OCI-LY3 (cell line): ENCODE measurements around the gene NPBWR2.
A peak's percentile ranks its signal among the peaks of the same experiment; 100 is the strongest.

Experiments
- H2AFZ ChIP-seq: fragments of 200-600, 300-600 bp; shearing (Covaris generic); 2 replicates; pipeline ENCODE4 v1.6.0; 2014; ENCODE audit warnings: antibody characterized with exemption, low read depth, low read length
- H3K27ac ChIP-seq: fragments of 200-600, 300-600 bp; sonication (generic); 2 replicates; pipeline ENCODE4 v1.5.1; 2014; ENCODE audit warnings: mild to moderate bottlenecking, low read length, moderate library complexity, mixed read lengths
- H3K27me3 ChIP-seq: fragments of 200-600, 300-600 bp; sonication (generic); 2 replicates; pipeline ENCODE4 v1.6.1; 2014; ENCODE audit warnings: low read depth, low read length, mixed read lengths
- H3K36me3 ChIP-seq: fragments of 200-600, 300-600 bp; sonication (generic); replicated peaks from 2 replicates; pipeline ENCODE3; 2014; ENCODE audit warnings: low read depth, low read length, mixed read lengths
- H3K4me1 ChIP-seq: fragments of 300-600, 200-600 bp; sonication (generic); 2 replicates; pipeline ENCODE4 v1.6.1; 2014; ENCODE audit warnings: low read length, mixed read lengths
- H3K4me2 ChIP-seq: fragments of 200-600, 300-600 bp; sonication (generic); 2 replicates; pipeline ENCODE4 v1.6.1; 2014; ENCODE audit warnings: low read length, mixed read lengths
- H3K4me3 ChIP-seq: fragments of 300-600, 200-600 bp; sonication (generic); 2 replicates; pipeline ENCODE4 v1.5.1; 2014; ENCODE audit warnings: antibody characterized with exemption, mild to moderate bottlenecking, low read length, moderate library complexity
- H3K79me2 ChIP-seq: fragments of 300-600, 200-600 bp; shearing (Covaris generic); 2 replicates; pipeline ENCODE4 v1.6.1; 2014; ENCODE audit warnings: mild to moderate bottlenecking, low read length, mixed read lengths
- H3K9ac ChIP-seq: fragments of 300-600, 200-600 bp; shearing (Covaris generic); 2 replicates; pipeline ENCODE4 v1.6.0; 2014; ENCODE audit warnings: mild to moderate bottlenecking, low read length, moderate library complexity
- H3K9me3 ChIP-seq: fragments of 200-600, 300-600 bp; shearing (Covaris generic); 2 replicates; pipeline ENCODE4 v1.6.1; 2014; ENCODE audit warnings: low read length, mixed read lengths; ENCODE audit not compliant: insufficient read depth
- H4K20me1 ChIP-seq: fragments of 200-600, 300-600 bp; sonication (generic); 2 replicates; pipeline ENCODE4 v1.6.1; 2016; ENCODE audit warnings: low read length, mixed read lengths; ENCODE audit not compliant: insufficient read depth
- EZH2phosphoT487 ChIP-seq: fragments of 200-600 bp; shearing (Covaris generic); IDR thresholded peaks from 2 replicates; pipeline ENCODE4 v1.6.1; 2018; ENCODE audit warnings: antibody characterized with exemption, mixed run types, low read depth
- TF ChIP-seq, protein P1 (sequence below): fragments of 200-600, 300-600 bp; sonication (generic); IDR thresholded peaks from 2 replicates; pipeline ENCODE4 v1.5.1; 2014; ENCODE audit warnings: antibody characterized with exemption, low read length, low read depth

NPBWR2 gene

GRCh38 chr20:64057628-64058498 lies 49.5 kb downstream of the NPBWR2 start:
- Histone ChIP-seq H3K36me3 (no peaks in the 10 kb centered on the region), H3K9me3 (no peaks in the 10 kb centered on the region), H3K4me1 (peaks cover 49% of the 10 kb centered on the region), H3K27ac (peak overlapping the region; percentile 50), H2AFZ (peak overlapping the region; percentile 56; the same call in 1 of the 2 replicates), H3K27me3 (peaks cover 5% of the 10 kb centered on the region; the same call in 1 of the 2 replicates), H3K4me2 (peak overlapping the region; percentile 83), H3K79me2 (no peaks in the 10 kb centered on the region), H3K9ac (peak overlapping the region; percentile 44; the same call in 1 of the 2 replicates), H4K20me1 (no peaks in the 10 kb centered on the region), H3K4me3 (peak overlapping the region; percentile 69)
- no peak for TF ChIP-seq EZH2phosphoT487
- TF ChIP-seq, protein P1, sequence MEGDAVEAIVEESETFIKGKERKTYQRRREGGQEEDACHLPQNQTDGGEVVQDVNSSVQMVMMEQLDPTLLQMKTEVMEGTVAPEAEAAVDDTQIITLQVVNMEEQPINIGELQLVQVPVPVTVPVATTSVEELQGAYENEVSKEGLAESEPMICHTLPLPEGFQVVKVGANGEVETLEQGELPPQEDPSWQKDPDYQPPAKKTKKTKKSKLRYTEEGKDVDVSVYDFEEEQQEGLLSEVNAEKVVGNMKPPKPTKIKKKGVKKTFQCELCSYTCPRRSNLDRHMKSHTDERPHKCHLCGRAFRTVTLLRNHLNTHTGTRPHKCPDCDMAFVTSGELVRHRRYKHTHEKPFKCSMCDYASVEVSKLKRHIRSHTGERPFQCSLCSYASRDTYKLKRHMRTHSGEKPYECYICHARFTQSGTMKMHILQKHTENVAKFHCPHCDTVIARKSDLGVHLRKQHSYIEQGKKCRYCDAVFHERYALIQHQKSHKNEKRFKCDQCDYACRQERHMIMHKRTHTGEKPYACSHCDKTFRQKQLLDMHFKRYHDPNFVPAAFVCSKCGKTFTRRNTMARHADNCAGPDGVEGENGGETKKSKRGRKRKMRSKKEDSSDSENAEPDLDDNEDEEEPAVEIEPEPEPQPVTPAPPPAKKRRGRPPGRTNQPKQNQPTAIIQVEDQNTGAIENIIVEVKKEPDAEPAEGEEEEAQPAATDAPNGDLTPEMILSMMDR: peak; percentile 81

GRCh38 chr20:64056889-64057627 lies 50.3 kb downstream of the NPBWR2 start:
- Histone ChIP-seq H3K79me2 (no peaks in the 10 kb centered on the region), H3K4me2 (peak overlapping the region; percentile 83), H3K4me3 (peak overlapping the region; percentile 69), H3K9me3 (no peaks in the 10 kb centered on the region), H3K36me3 (no peaks in the 10 kb centered on the region), H2AFZ (peak overlapping the region; percentile 56; the same call in 1 of the 2 replicates), H3K4me1 (peaks cover 43% of the 10 kb centered on the region), H3K27me3 (peaks cover 5% of the 10 kb centered on the region; the same call in 1 of the 2 replicates), H4K20me1 (no peaks in the 10 kb centered on the region), H3K9ac (peak overlapping the region; percentile 44; the same call in 1 of the 2 replicates), H3K27ac (peak overlapping the region; percentile 50)
- no peak for TF ChIP-seq EZH2phosphoT487
- TF ChIP-seq, protein P1: no peak

GRCh38 chr20:64056639-64056888 lies 50.8 kb downstream of the NPBWR2 start:
- Histone ChIP-seq H3K4me2 (peak overlapping the region; percentile 83), H3K27me3 (peaks cover 5% of the 10 kb centered on the region; the same call in 1 of the 2 replicates), H3K4me3 (peak overlapping the region; percentile 69), H3K9me3 (no peaks in the 10 kb centered on the region), H3K27ac (no peak overlapping the region), H3K79me2 (no peaks in the 10 kb centered on the region), H4K20me1 (no peaks in the 10 kb centered on the region), H3K36me3 (no peaks in the 10 kb centered on the region), H3K9ac (peak overlapping the region; percentile 44; the same call in 1 of the 2 replicates), H3K4me1 (peaks cover 43% of the 10 kb centered on the region), H2AFZ (no peak overlapping the region)
- TF ChIP-seq EZH2phosphoT487: no peak
- TF ChIP-seq, protein P1: no peak
